ENCODE results near the gene UBL5.
"Not testable (repeated sequence)": the region's sequence is repeated elsewhere in the genome, so short reads cannot be mapped to it uniquely, and the experiment has no call there.

The UBL5 gene

DNA sequence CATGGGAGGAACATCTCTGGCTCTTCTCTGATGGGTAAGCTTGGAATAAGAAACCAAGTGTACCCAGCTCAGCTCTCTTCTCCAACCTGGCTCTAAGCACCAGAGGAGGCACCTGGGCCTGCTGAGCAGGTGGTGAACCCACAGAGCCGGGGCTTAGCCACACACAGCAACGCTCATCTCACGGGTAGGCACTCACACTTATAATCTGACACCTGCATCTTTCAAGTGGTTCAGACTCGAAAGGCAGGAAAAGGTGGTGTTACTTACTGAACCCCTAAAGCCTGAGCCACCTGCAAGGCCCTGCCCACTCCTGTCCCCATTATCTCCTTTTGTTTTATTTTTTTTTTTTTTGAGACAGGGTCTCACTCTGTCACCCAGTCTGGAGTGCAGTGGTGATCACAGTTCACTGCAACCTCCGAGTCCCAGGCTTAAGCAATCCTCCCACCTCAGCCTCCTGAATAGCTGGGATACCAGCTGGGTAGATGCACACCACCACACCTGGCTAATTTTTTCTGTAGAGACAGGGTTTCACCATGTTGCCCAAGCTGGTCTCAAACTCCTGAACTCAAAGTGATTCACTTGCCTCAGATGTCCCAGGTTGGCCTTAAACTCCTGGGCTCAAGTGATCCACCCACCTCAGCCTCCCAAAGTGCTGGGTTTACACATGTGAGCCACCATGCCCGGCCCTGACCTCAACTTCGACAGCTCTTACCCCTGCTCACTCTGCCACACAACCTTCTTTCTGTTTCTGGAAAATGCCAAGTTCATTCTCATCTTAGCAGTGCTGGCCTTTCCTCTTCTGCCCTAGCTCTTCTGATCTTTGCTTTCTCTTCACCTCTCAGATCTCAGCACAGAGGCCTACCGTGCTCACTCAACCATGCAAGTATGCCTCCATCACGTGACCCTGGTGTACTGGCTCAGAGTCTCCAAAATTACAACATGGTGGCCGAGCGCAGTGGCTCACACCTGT is 18.6 kb upstream of the UBL5 start:
- no peak for DNase-seq (ENCODE audit: low read depth in 2 of 3, low spot score in 1 of 3)

- no peak for DNase-seq (ENCODE audit: low read depth in 2 of 3, low spot score in 1 of 3)
These were observed 16.6 kb upstream of the UBL5 start for GRCh38 chr19:9811139-9811538.

- no peak for DNase-seq (ENCODE audit: low read depth in 2 of 3, low spot score in 1 of 3)
These were observed 9.5 kb upstream of the UBL5 start for GRCh38 chr19:9818175-9818733.

GRCh38 chr19:9818734-9819595 is 8.8 kb upstream of the UBL5 start, which contains the start of gene FBXL12:
FBXL12 (minus strand) TSS chr19:9819079; CDS start chr19:9818813, 266 bp downstream.
- DNase-seq (ENCODE audit: low read depth in 2 of 3, low spot score in 1 of 3) = peak; percentile 100

- DNase-seq (ENCODE audit: low read depth in 2 of 3, low spot score in 1 of 3) = no peak
These were observed 8.2 kb upstream of the UBL5 start for GRCh38 chr19:9819596-9819909.

DNA sequence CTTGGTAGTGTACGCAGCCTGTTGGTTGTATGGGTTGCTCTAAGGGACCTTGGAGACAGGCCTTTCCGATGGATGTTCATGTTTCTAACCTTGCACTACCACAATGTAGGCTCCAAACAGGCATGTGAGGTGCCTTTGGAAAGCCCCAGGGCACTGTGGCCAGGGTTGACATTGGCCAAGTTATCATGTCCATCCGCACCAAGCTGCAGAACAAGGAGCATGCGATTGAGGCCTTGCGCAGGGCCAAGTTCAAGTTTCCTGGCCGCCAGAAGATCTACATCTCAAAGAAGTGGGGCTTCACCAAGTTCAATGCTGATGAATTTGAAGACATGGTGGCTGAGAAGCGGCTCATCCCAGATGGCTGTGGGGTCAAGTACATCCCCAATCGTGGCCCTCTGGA is 7.7 kb upstream of the UBL5 start:
- DNase-seq (ENCODE audit: low read depth in 2 of 3, low spot score in 1 of 3) = not testable (repeated sequence)

- no peak for DNase-seq (ENCODE audit: low read depth in 2 of 3, low spot score in 1 of 3)
These were observed 3.9 kb upstream of the UBL5 start for GRCh38 chr19:9823816-9824215.

DNA sequence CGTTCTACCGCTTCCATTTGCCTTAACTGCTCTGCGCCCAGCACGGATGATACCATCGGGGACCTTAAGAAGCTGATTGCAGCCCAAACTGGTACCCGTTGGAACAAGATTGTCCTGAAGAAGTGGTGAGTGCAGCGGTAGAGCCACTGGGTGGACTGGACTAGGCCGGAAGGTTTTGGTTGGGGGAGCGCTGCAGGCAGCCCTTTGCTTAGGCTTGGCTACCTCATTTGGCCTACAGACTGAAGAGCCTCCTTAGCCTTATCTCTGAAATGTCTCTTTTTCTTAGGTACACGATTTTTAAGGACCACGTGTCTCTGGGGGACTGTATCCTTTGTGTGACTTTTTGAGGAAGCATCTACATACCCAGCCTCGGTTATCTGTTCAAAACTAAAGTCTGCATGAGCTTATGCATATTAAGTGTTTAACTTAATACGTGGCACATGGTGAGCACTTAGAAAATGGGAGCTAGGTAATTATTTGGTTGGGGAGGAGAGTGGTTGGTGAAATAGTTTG is 889 bp downstream of the UBL5 start:
- DNase-seq (ENCODE audit: low read depth in 2 of 3, low spot score in 1 of 3) = no peak

GRCh38 chr19:9834307-9834725 is 6.6 kb downstream of the UBL5 start:
- no peak for DNase-seq (ENCODE audit: low read depth in 2 of 3, low spot score in 1 of 3)

DNA sequence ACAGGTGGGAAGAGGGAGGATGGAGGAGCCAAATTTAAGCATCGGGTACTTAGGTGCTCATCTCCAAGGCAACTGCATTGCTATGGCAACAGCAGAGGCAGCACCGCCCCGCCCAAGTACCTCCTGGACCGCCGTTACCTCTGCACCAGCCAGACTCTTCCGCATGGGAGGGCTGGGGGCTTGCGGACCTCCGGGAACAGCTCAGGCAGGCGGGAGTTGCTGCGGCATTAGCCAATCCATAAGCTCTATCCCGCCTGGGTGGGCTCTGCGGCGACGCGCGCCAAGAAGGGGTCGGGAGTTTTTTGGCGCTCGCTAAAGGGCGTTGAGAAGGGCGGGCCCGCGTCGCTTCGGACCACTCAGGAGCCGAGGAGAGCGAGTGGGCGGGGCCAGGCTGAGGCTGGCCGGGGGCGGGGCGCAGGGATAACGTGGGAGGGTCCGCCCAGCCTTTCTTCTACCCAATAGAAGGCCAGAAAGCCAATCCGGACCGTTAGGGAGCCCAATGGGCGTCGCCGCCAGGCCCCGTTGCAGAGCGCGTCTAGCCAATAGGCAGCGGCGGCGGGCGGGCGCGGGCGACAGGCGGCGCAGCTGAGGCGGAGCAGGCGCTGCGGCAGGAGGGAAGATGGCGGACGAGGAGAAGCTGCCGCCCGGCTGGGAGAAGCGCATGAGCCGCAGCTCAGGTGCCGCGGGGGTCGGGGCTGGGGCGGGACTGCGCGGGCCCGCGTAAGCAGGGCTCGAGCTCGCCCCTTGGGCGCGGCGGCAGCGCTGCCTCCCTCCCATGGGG is 7.2 kb downstream of the UBL5 start, which contains the start of gene PIN1:
Gene PIN1 (plus strand): TSS at position 593 of the 781 bp plus-strand sequence. CDS start 27 bp downstream, at position 620.
- peak; percentile 98 to 99 (median 99) for DNase-seq (ENCODE audit: low read depth in 2 of 3, low spot score in 1 of 3)

DNA sequence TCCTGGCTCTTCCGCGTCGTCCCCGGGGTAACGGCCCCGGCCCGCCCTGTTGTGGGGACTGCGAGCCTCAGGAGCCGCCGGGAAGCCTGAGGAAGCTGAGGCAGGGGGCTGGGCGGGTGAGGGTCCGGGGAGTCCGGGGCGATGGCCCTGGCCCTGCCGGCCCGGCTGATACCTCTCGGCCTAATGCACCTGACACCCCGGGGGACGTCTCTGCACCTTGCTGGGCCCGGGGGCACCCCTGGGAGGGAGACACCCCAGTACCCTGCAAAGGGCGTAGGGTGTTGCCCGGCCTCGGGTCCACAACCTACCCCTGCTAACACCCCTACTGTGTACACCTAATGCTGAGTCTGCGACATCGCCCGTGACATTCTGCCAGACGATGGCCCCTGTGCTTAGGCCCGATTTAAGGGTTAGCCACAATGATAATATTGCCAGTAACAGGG is 7.8 kb downstream of the UBL5 start:
- DNase-seq (ENCODE audit: low read depth in 2 of 3, low spot score in 1 of 3) = no peak

- no peak for DNase-seq (ENCODE audit: low read depth in 2 of 3, low spot score in 1 of 3)
These were observed 8.3 kb downstream of the UBL5 start for GRCh38 chr19:9836021-9836420.

- DNase-seq (ENCODE audit: low read depth in 2 of 3, low spot score in 1 of 3) = no peak
These were observed 10.6 kb downstream of the UBL5 start for GRCh38 chr19:9838324-9838723.

DNA sequence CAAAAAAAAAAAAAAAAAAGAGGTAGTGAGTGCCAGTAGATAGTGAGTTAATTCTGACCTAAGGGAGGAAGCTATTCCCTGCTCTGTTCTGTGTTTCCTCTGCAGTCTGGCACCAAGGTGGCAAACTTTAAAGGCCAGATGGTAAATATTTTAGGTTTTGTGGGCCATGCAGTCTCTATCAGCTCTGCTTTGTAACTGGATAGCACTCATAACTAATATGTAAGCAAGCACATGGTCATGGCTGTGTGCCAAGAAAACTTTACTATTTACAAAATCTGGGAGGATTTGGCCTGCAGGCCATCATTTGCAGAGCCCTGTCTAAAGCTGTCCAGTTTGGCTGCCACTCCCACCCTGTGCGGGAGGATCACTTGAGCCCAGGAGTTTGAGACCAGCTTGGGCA is 11.7 kb downstream of the UBL5 start:
- DNase-seq (ENCODE audit: low read depth in 2 of 3, low spot score in 1 of 3) = no peak

DNA sequence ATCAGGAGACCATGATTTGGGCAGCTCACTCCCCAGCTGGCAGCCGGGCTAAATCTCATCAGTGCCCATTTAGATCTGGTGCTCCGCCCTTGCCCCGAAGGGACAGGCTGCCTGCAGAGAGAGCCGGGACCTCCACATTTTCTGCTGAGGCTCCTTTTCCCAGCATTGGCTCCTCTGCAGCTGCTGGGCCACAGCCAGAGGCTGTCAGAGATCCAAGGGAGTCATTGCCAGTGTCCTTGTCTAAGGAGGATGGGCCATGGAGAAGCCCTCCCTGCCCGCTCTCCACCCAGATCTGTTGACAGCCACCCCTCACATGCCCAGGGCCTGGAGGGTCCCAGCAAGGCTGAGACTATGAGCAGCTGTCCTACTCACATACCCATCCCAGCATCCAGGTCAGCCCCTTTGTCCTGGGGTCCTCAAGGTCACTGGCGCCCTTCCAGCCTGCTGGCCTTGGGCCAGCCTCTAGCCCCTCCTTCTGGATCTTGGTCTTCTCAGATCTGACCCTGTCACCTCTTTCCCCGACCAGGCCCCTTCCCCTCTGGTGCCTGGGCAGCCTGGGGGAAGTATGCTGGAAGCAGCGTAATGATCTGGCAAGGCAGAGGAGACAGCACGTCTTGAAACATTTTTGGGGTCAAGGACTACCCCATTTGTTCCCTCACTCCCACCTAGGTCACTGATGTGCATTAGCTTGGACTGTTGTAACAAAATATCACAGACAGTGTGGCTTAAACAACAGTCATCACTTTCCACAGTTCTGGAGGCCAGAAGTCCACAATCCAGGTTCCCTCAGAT is 15.3 kb downstream of the UBL5 start:
- DNase-seq (ENCODE audit: low read depth in 2 of 3, low spot score in 1 of 3) = no peak

DNA sequence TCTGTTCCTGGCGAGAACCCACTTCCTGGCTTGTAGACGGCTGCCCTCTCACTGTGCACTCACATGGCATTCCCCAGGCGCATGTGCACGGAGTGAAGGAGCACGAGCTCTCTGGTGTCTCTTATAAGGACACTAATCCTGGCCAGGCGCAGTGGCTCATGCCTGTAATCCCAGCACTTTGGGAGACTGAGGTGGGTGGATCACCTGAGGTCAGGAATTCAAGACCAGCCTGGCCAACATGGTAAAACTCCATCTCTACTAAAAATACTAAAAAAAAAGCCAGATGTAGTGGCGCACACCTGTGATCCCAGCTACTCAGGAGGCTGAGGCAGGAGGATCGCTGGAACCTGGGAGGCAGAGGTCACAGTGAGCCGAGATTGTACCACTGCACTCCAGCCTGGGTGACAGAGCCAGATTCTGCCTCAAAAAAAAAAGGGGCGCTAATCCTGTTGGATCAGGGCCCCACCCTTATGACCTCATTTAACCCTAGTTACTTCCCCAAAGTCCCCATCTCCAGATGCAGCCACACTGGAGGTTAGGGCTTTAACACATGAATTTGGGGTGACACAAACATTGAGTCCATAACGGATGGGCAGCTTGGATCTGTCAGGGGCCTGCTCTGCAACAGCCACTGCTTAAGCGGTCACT is 16.0 kb downstream of the UBL5 start:
- not testable (repeated sequence) for DNase-seq (ENCODE audit: low read depth in 2 of 3, low spot score in 1 of 3)

DNA sequence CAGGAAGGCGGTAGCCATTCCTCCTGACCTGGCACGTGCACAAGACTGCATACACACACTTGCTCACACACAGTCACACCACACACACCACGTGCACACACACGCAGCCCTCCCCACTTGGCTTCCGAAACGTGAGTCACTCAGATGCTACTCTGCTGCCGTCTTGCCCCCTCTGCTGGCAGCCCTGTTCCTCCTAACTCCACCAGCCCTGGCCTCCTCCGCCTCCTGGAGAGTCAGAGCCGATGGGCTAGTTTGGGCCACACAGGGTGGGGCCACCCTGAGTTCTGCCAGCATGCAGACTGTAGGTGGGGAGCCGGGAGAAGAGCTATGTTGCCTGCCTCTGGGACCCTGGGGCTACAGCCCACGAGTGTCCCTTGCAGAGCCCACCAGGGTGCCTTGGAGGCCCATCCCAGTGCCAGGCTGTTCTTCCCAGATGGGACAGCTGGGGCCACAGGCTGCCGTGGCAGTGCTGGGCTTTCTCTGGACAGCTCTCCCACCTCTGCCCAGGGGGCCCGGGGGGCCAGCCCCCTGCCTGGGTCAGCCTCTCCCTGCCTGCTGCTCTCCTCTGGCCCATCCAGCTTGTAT is 19.5 kb downstream of the UBL5 start:
- peak in 1 of 3 donors; percentile 37 for DNase-seq (ENCODE audit: low read depth in 2 of 3, low spot score in 1 of 3)

DNA sequence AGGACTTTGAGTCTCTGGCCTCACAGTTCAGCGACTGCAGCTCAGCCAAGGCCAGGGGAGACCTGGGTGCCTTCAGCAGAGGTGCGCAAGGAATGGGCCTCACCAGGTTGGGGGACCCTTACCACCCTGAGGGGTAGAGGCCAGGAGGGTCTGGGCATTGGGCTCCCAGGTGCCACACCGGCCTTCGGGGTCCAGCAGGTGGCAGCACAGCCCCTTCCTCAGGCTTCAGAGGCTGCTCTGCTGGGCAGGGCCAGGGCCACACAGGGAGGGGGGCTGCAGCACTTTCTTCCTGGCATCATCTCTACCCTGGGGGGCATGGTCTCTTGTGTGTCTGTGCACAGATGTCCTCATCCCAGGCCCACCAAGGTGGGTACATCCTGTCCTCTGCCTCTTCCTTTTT is 20.3 kb downstream of the UBL5 start:
- DNase-seq (ENCODE audit: low read depth in 2 of 3, low spot score in 1 of 3) = no peak

DNA sequence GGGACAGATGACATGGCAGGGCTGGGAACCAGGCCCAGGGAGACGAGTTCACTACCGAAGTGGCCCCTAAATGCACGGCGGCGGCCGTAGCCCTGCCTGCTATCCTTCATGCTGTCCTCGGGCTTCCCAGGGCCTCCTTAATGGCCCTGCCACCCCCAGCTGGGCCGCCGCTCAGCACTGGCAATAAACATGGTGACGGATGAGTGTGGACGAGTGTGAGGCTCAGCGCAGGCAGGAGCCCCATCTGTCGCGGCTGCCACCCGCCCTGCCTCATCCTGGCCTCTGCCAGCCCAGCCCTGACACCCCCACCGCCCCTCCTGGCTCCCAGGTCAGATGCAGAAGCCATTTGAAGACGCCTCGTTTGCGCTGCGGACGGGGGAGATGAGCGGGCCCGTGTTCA is 21.0 kb downstream of the UBL5 start:
- no peak for DNase-seq (ENCODE audit: low read depth in 2 of 3, low spot score in 1 of 3)
